BE2C (cell line): ENCODE results near the gene SEH1L.

Experiments
- DNase-seq: peaks from one replicate; pipeline ENCODE4 v3.0.0-alpha.2; 2020
- H3K27me3 ChIP-seq: fragments of 250-450 bp; sonication (Bioruptor Pico); 2 replicates; pipeline ENCODE4 v1.5.1; 2020; ENCODE audit warnings: mild to moderate bottlenecking
- H3K36me3 ChIP-seq: fragments of 250-450 bp; sonication (Bioruptor Pico); 2 replicates; pipeline ENCODE4 v1.5.1; 2020; ENCODE audit warnings: mild to moderate bottlenecking
- H3K4me1 ChIP-seq: fragments of 250-450 bp; sonication (Bioruptor Pico); 2 replicates; pipeline ENCODE4 v1.5.1; 2020
- H3K4me3 ChIP-seq: 2 replicates; pipeline ENCODE4 v1.5.1; 2011; ENCODE audit warnings: low read depth, low read length
- H3K9me3 ChIP-seq: fragments of 250-450 bp; sonication (Bioruptor Pico); 2 replicates; pipeline ENCODE4 v1.5.1; 2020
- CTCF ChIP-seq: IDR thresholded peaks from 2 replicates; pipeline ENCODE4 v1.5.1; 2012; ENCODE audit warnings: mild to moderate bottlenecking, low read depth, low read length

The SEH1L gene

DNA sequence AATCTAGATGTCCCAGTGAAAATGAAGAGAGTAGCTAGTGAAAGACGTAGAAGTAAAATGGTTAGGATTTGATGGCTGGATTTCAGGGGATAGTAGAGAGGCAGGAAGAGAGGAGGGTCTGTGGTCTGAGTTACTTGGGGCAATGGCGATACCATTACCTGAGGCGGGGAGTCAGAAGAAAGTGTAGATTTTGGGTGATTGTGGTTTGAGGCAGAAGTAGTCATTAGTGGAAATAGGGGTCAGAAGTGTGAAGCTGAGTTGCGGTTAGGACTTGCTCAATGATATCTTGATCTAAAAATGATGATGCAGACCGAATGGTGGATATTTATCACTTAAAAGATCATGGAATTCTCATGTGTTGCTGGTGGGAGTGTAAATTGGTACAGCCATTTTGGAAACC is 84.4 kb downstream of the SEH1L start:
- Histone ChIP-seq H3K36me3 (peaks cover 10% of the 10 kb centered on the region), H3K9me3 (no peaks in the 10 kb centered on the region), H3K4me1 (no peaks in the 10 kb centered on the region), H3K27me3 (no peaks in the 10 kb centered on the region), H3K4me3 (no peak overlapping the region)
- no peak for DNase-seq
- no peak for TF ChIP-seq CTCF

DNA sequence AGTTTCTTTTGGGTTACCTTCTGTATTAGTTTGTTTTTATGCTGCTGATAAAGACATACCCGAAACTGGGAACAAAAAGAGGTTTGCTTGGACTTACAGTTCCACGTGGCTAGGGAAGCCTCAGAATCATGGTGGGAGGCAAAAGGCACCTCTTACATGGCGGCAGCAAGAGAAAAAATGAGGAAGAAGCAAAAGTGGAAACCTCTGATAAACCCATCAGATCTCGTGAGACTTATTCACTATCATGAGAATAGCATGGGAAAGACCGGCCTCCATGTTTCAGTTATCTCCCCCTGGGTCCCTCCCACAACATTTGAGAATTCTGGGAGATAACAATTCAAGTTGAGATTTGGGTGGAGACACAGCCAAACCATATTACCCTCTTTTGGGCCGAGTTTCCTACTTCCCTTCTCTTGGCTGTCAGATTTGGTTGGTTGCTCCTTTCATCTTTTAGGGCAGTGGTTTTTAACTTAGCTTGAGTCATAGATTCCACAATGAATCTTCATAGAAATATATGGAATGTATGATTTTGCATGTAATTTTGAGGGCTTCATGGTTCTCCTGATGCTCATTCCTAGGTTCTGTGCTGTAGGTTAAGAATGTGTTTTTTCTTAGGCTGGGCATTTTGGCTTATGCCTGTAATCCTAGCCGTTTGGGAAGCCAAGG is 87.6 kb downstream of the SEH1L start:
- no peak for DNase-seq
- Histone ChIP-seq H3K27me3 (no peaks in the 10 kb centered on the region), H3K9me3 (no peaks in the 10 kb centered on the region), H3K4me1 (no peaks in the 10 kb centered on the region), H3K4me3 (no peak overlapping the region), H3K36me3 (peaks cover 5% of the 10 kb centered on the region; the same call in 1 of the 2 replicates)
- TF ChIP-seq CTCF, result no peak

GRCh38 chr18:13036622-13037320 is 89.0 kb downstream of the SEH1L start:
- no peak for TF ChIP-seq CTCF
- no peak overlapping the region for H3K4me3 ChIP-seq
- H3K27me3 ChIP-seq, result no peaks in the 10 kb centered on the region
- H3K4me1 ChIP-seq, result no peaks in the 10 kb centered on the region
- no peaks in the 10 kb centered on the region for H3K36me3 ChIP-seq
- H3K9me3 ChIP-seq, result no peaks in the 10 kb centered on the region
- DNase-seq, result no peak
